Esophagus squamous epithelium (tissue), 5 donors: ENCODE data around the gene LPAR3. TPM values are rescaled to one million over a fixed set of nuclear protein-coding genes. Genes with fewer than 3 reads are reported as not detected.

Experiments used
- DNase-seq: peaks from one replicate; lab custom pipeline; 2025; lab: John Stamatoyannopoulos, UW
- H3K27ac ChIP-seq, 4 donors: fragments of 200-600 bp; sonication (generic); one replicate each; pipeline ENCODE4 v1.5.1; 2016 to 2019; ENCODE audit warnings: mild to moderate bottlenecking in 1 of 4
- H3K27me3 ChIP-seq, 4 donors: fragments of 200-600 bp; sonication (generic); 1 replicate in 3 of 4; 2 replicates in 1 of 4; pipeline versions ENCODE4 v1.5.1 to v1.6.0; 2017 to 2021; ENCODE audit warnings: antibody characterized with exemption in 1 of 4
- H3K36me3 ChIP-seq, 3 donors: fragments of 200-600 bp; sonication (generic); one replicate each; pipeline ENCODE4 v1.5.1; 2016 to 2019
- H3K4me1 ChIP-seq, 3 donors: fragments of 200-600 bp; sonication (generic); one replicate each; pipeline ENCODE4 v1.5.1; 2017 to 2019
- H3K4me3 ChIP-seq, 4 donors: fragments of 200-600 bp; sonication (generic); 1 replicate in 3 of 4; 2 replicates in 1 of 4; pipeline ENCODE4 v1.5.1; 2016 to 2019; ENCODE audit warnings: mild to moderate bottlenecking in 2 of 4, moderate library complexity in 1 of 4
- H3K9me3 ChIP-seq, 3 donors: fragments of 200-600 bp; sonication (generic); one replicate each; pipeline ENCODE4 v1.5.1; 2016 to 2019
- POLR2A ChIP-seq, 4 donors: fragments of 450-650 bp; IDR thresholded peaks; one replicate each; pipeline ENCODE4 v1.6.1; 2017; ENCODE audit warnings: antibody characterized with exemption in 4 of 4, mild to moderate bottlenecking in 4 of 4, moderate library complexity in 3 of 4
- WGBS, 2 donors: methylation state at CpG; one replicate each; pipeline ENCODE4 v1.1.5; 2018; 5-methylcytosine and 5-hydroxymethylcytosine counted together
- intact Hi-C: fragments of 100-400 bp; cut with DNase I; formaldehyde crosslinking; loops from one replicate; pipeline ENCODE4 v1.15.0; 2022
- total RNA-seq, 4 donors: library from RNA; depleted of rRNA; stranded (reverse); fragments of >200 nt; gene quantifications; one replicate each; pipeline ENCODE4 v1.1.0, GENCODE V29; 2016
- TF ChIP-seq, protein P1 (sequence below), 6 experiments: fragments of 450-650 bp in 4 of 6; fragments of 200-600 bp in 2 of 6; sonication (generic) in 2 of 6; IDR thresholded peaks; one replicate each; pipeline ENCODE4 v1.5.1; 2016 to 2019; ENCODE audit warnings: antibody characterized with exemption in 6 of 6, mild to moderate bottlenecking in 4 of 6, moderate library complexity in 4 of 6
- donor health status: DM: yes; HTN: yes; CAD: no.

Gene LPAR3
- total RNA-seq, 4 donors from 2014 or later: 14.9 to 27.1 (median 19.5) TPM

DNA sequence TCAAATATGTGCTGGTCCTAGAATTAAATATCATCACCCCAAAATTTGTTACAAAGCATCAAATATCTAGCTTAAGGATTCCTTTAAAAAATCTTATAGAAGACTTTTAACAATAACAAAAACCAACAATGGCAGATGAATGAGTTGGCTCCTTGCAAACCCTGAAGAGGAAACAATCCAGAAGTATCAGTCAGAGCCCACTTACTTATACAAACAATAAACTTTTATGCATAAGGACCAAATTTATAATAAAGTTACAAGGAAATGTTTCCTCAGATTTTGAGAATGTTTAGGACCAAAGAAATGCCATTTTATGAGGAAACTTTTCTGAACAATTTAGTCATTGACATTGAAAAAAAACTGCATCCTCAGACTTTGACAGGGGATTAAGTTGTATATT is 52.7 kb downstream of the LPAR3 start:
- Histone ChIP-seq H3K27ac (peak overlapping the region in 1 of 4 donors; percentile 75), H3K36me3 (no peaks in the 10 kb centered on the region), H3K4me1 (peaks cover 8 to 69% (median 25%) of the 10 kb centered on the region in 3 donors), H3K4me3 (no peak overlapping the region), H3K27me3 (no peaks in the 10 kb centered on the region), H3K9me3 (no peaks in the 10 kb centered on the region)
- TF ChIP-seq POLR2A (IDR thresholded peaks at IDR 0.05): no peak
- TF ChIP-seq, protein P1, sequence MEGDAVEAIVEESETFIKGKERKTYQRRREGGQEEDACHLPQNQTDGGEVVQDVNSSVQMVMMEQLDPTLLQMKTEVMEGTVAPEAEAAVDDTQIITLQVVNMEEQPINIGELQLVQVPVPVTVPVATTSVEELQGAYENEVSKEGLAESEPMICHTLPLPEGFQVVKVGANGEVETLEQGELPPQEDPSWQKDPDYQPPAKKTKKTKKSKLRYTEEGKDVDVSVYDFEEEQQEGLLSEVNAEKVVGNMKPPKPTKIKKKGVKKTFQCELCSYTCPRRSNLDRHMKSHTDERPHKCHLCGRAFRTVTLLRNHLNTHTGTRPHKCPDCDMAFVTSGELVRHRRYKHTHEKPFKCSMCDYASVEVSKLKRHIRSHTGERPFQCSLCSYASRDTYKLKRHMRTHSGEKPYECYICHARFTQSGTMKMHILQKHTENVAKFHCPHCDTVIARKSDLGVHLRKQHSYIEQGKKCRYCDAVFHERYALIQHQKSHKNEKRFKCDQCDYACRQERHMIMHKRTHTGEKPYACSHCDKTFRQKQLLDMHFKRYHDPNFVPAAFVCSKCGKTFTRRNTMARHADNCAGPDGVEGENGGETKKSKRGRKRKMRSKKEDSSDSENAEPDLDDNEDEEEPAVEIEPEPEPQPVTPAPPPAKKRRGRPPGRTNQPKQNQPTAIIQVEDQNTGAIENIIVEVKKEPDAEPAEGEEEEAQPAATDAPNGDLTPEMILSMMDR (IDR thresholded peaks at IDR 0.05): no peak
- intact Hi-C loops: no loop called here
- no peak for DNase-seq

DNA sequence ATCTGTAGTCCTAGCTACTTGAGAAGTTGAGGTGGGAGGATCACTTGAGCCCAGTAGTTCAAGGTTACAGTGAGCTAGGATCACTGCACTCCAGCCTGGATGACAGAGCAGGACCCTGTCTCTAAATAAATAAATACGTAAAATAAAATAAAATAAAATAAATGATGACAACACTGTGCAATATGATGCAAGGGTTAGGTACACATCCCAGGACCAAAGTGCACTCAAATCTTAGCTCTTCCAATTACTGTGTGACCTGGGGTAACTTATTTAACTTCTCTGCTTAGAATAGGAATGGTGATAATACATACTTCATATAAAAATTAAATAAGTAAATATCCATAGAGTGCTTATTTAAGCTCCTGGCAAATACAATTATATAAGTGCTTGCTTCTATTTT is 53.5 kb downstream of the LPAR3 start:
- no peak for DNase-seq
- no peak overlapping the region for H3K4me3 ChIP-seq
- H3K27me3 ChIP-seq: no peaks in the 10 kb centered on the region
- no peak for TF ChIP-seq POLR2A (IDR thresholded peaks at IDR 0.05)
- TF ChIP-seq, protein P1 (IDR thresholded peaks at IDR 0.05): no peak
- H3K9me3 ChIP-seq: no peaks in the 10 kb centered on the region
- H3K36me3 ChIP-seq: no peaks in the 10 kb centered on the region
- 67 to 85% methylated on average over 1 of the region's 1 CpG for WGBS, 2 donors
- intact Hi-C loops: no loop called here
- no peak overlapping the region for H3K27ac ChIP-seq
- H3K4me1 ChIP-seq: peaks cover 8 to 69% (median 25%) of the 10 kb centered on the region in 3 donors

DNA sequence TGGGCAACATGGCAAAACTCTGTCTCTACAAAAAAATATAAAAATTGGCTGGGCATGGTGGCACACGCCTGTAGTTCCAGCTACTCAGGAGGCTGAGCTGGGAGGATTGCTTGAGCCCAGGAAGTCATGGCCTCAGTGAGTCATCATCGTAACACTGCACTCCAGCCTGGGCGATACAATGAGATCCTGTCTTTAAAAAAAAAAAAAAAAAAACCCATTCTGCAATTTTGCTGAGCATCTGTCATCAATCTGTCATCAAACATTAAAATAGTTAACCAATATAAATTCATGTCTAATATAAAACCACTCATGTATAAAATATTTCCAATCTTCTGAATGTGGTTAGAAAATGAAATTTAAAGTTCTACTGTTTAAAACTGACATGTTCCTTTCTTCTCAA is 56.9 kb downstream of the LPAR3 start:
- no peak overlapping the region for H3K4me3 ChIP-seq
- intact Hi-C loops: no loop called here
- H3K36me3 ChIP-seq: no peaks in the 10 kb centered on the region
- no peak overlapping the region for H3K27ac ChIP-seq
- no peaks in the 10 kb centered on the region for H3K27me3 ChIP-seq
- peaks cover 0 to 51% (median 8%) of the 10 kb centered on the region in 3 donors for H3K4me1 ChIP-seq
- DNase-seq: no peak
- WGBS, 2 donors: 23 to 59% methylated on average over 3 of the region's 3 CpGs
- TF ChIP-seq, protein P1 (IDR thresholded peaks at IDR 0.05): no peak
- TF ChIP-seq POLR2A (IDR thresholded peaks at IDR 0.05): no peak
- H3K9me3 ChIP-seq: no peaks in the 10 kb centered on the region

DNA sequence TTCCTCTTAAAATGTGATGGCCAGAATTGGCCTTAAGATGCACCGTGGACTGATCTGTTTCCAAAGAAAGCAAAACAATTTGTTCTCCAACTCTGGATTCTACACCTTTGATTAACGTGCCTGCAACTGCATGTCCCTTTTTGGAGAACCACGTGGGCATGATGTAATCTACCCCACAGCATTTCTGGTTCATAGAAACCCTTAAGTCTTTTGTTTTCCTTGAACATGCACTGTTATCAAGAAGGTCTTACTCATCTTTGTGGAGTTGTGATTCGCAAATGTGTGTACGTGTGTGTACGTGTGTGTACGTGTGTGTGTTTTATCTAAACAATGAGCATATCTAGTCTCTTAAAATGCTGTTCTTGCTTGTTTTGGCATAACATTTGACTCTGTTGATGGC is 57.8 kb downstream of the LPAR3 start:
- peak overlapping the region; percentile 67 to 87 (median 73) for H3K27ac ChIP-seq
- no peaks in the 10 kb centered on the region for H3K27me3 ChIP-seq
- H3K4me1 ChIP-seq: peaks cover 0 to 41% (median 0%) of the 10 kb centered on the region in 3 donors
- intact Hi-C loops: no loop called here
- 37 to 43% methylated on average over 7 of the region's 7 CpGs for WGBS, 2 donors
- no peaks in the 10 kb centered on the region for H3K36me3 ChIP-seq
- DNase-seq: no peak
- TF ChIP-seq POLR2A (IDR thresholded peaks at IDR 0.05): no peak
- TF ChIP-seq, protein P1 (IDR thresholded peaks at IDR 0.05): no peak
- no peak overlapping the region for H3K4me3 ChIP-seq
- H3K9me3 ChIP-seq: no peaks in the 10 kb centered on the region

DNA sequence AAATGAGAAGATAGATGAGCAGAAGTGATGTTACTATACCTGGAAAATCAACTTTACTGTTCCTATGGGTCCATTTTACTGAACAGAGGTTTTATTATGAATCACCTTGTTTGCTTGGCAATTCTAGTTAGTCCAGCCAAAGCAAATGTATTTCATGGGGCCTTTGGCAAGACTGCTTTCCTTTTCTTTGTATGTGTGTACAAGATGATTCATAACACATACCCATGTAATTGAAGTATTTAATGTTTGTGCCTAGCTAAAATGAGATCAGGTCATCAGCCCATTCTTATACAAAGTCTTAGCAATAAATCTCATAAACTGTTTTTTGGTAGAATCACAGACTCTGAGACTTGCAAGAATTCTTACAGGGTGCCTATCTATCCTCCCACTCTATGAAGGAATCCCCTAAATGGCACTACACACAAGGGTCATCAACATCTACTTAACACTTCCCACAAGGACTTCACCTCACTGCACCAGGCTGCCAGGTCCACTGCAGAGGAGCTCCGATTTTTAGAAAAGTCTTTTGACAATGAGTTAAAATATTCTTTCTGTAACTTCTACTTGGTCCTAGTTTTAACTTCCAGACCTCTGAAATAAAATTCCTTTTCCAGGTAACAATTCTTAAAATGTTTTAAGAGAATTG is 58.5 kb downstream of the LPAR3 start:
- Histone ChIP-seq H3K4me1 (peaks cover 0 to 35% (median 0%) of the 10 kb centered on the region in 3 donors), H3K27ac (peak overlapping the region; percentile 67 to 87 (median 73)), H3K9me3 (no peaks in the 10 kb centered on the region), H3K27me3 (no peaks in the 10 kb centered on the region), H3K36me3 (no peaks in the 10 kb centered on the region), H3K4me3 (no peak overlapping the region)
- DNase-seq: no peak
- WGBS, 2 donors: 58 to 67% methylated on average over 1 of the region's 1 CpG
- intact Hi-C loops: no loop called here
- TF ChIP-seq, protein P1 (IDR thresholded peaks at IDR 0.05): no peak
- TF ChIP-seq POLR2A (IDR thresholded peaks at IDR 0.05): no peak
